Measurements from ENCODE around the gene GBP4.
"Not testable (repeated sequence)": the region's sequence is repeated elsewhere in the genome, so short reads cannot be mapped to it uniquely, and the experiment has no call there.

The GBP4 gene

GRCh38 chr1:89198491-89199072 is at the start of gene GBP4:
TSS of gene GBP4 (minus strand) at chr1:89198942. CDS start at chr1:89198834, 108 bp downstream.
- no peak for DNase-seq
- Histone ChIP-seq H3K27ac (no peak within 1 kb of the TSS), H3K27me3 (ENCODE audit: insufficient read depth, low read depth, severe bottlenecking) (peaks cover 6% of the 10 kb centered on the region), H3K9me3 (ENCODE audit: severe bottlenecking) (no peaks in the 10 kb centered on the region), H3K4me3 (ENCODE audit: low read depth, low read length) (no peak within 1 kb of the TSS), H3K36me3 (no peaks in the 10 kb centered on the region)
- no peak for TF ChIP-seq CTCF (IDR thresholded peaks at IDR 0.05; ENCODE audit: low read depth, low read length)

- no peaks in the 10 kb centered on the region for H3K9me3 ChIP-seq (ENCODE audit: severe bottlenecking)
- H3K4me3 ChIP-seq (ENCODE audit: low read depth, low read length) = no peak overlapping the region
- no peak for TF ChIP-seq CTCF (IDR thresholded peaks at IDR 0.05; ENCODE audit: low read depth, low read length)
- peaks cover 8% of the 10 kb centered on the region for H3K27me3 ChIP-seq (ENCODE audit: insufficient read depth, low read depth, severe bottlenecking)
- no peaks in the 10 kb centered on the region for H3K36me3 ChIP-seq
- DNase-seq = no peak
- H3K27ac ChIP-seq = no peak overlapping the region
Observed at GRCh38 chr1:89243046-89243445, 44.3 kb upstream of the GBP4 start.

- no peak for TF ChIP-seq CTCF (IDR thresholded peaks at IDR 0.05; ENCODE audit: low read depth, low read length)
- H3K9me3 ChIP-seq (ENCODE audit: severe bottlenecking) = no peaks in the 10 kb centered on the region
- no peak for DNase-seq
Observed at GRCh38 chr1:89221341-89221740, 22.6 kb upstream of the GBP4 start.

GRCh38 chr1:89219851-89220250 is 21.1 kb upstream of the GBP4 start:
- H3K9me3 ChIP-seq (ENCODE audit: severe bottlenecking); H3K4me3 ChIP-seq (ENCODE audit: low read depth, low read length); DNase-seq; H3K27me3 ChIP-seq (ENCODE audit: insufficient read depth, low read depth, severe bottlenecking); H3K27ac ChIP-seq; H3K36me3 ChIP-seq: not testable (repeated sequence)

More at GRCh38 chr1:89221341-89221740, 22.6 kb upstream of the GBP4 start:
- H3K27ac ChIP-seq = no peak overlapping the region
- no peak overlapping the region for H3K4me3 ChIP-seq (ENCODE audit: low read depth, low read length)
- no peaks in the 10 kb centered on the region for H3K36me3 ChIP-seq
- H3K27me3 ChIP-seq (ENCODE audit: insufficient read depth, low read depth, severe bottlenecking) = peaks cover 3% of the 10 kb centered on the region

- H3K36me3 ChIP-seq; DNase-seq; H3K4me3 ChIP-seq (ENCODE audit: low read depth, low read length); H3K9me3 ChIP-seq (ENCODE audit: severe bottlenecking); H3K27ac ChIP-seq; H3K27me3 ChIP-seq (ENCODE audit: insufficient read depth, low read depth, severe bottlenecking): not testable (repeated sequence)
Observed at GRCh38 chr1:89218941-89219340, 20.2 kb upstream of the GBP4 start.

GRCh38 chr1:89213347-89213746 is 14.6 kb upstream of the GBP4 start:
- H3K9me3 ChIP-seq (ENCODE audit: severe bottlenecking) = peaks cover 3% of the 10 kb centered on the region
- no peak overlapping the region for H3K4me3 ChIP-seq (ENCODE audit: low read depth, low read length)
- H3K27me3 ChIP-seq (ENCODE audit: insufficient read depth, low read depth, severe bottlenecking) = no peaks in the 10 kb centered on the region
- DNase-seq = no peak
- TF ChIP-seq CTCF (IDR thresholded peaks at IDR 0.05; ENCODE audit: low read depth, low read length) = no peak
- no peak overlapping the region for H3K27ac ChIP-seq
- no peaks in the 10 kb centered on the region for H3K36me3 ChIP-seq

GRCh38 chr1:89211035-89211634 is 12.4 kb upstream of the GBP4 start:
- no peak for TF ChIP-seq CTCF (IDR thresholded peaks at IDR 0.05; ENCODE audit: low read depth, low read length)
- no peak overlapping the region for H3K4me3 ChIP-seq (ENCODE audit: low read depth, low read length)
- no peak for DNase-seq
- no peaks in the 10 kb centered on the region for H3K36me3 ChIP-seq
- no peak overlapping the region for H3K27ac ChIP-seq
- peaks cover 3% of the 10 kb centered on the region for H3K9me3 ChIP-seq (ENCODE audit: severe bottlenecking)
- no peaks in the 10 kb centered on the region for H3K27me3 ChIP-seq (ENCODE audit: insufficient read depth, low read depth, severe bottlenecking)
